GM18909 (cell line): ENCODE measurements around the gene IL17B.

Experiments used
- ATAC-seq: cut with Tn5 transposase; IDR thresholded peaks from one replicate; pipeline ENCODE4 v1.9.1; 2021; ENCODE audit warnings: mild to moderate bottlenecking; ENCODE audit not compliant: unreplicated experiment, poor library complexity

IL17B gene

GRCh38 chr5:149333711-149334443, 45.2 kb downstream of the IL17B start:
- ATAC-seq, result no peak

- ATAC-seq, result no peak
Measured at GRCh38 chr5:149328177-149328576, 50.9 kb downstream of the IL17B start.

- ATAC-seq, result no peak
Measured at GRCh38 chr5:149326611-149327010, 52.5 kb downstream of the IL17B start.

GRCh38 chr5:149325894-149326293, 53.2 kb downstream of the IL17B start:
- ATAC-seq, result no peak

GRCh38 chr5:149325166-149325735, 53.8 kb downstream of the IL17B start:
- no peak for ATAC-seq

- ATAC-seq, result no peak
Measured at GRCh38 chr5:149324641-149325040, 54.5 kb downstream of the IL17B start.
